Ascending aorta (tissue), 2 donors: Measurements from ENCODE around the gene MAML3. TPM values are rescaled to one million over a fixed set of nuclear protein-coding genes. Genes with fewer than 3 reads are reported as not detected.

Experiments used
- DNase-seq, 2 donors: peaks; one replicate each; pipeline ENCODE4 v3.0.0-alpha.2; 2019; ENCODE audit warnings: low spot score in 2 of 2
- H3K27ac ChIP-seq, 2 donors: fragments of 200-600 bp; sonication (generic); one replicate each; pipeline ENCODE4 v1.5.1; 2016 to 2017; ENCODE audit warnings: mild to moderate bottlenecking in 1 of 2
- H3K27me3 ChIP-seq: fragments of 200-600 bp; sonication (generic); one replicate; pipeline ENCODE4 v1.5.1; 2017
- H3K36me3 ChIP-seq, 2 donors: fragments of 200-600 bp; sonication (generic); one replicate each; pipeline ENCODE4 v1.5.1; 2016
- H3K4me1 ChIP-seq, 2 donors: fragments of 200-600 bp; sonication (generic); one replicate each; pipeline ENCODE4 v1.5.1; 2016 to 2017; ENCODE audit warnings: mild to moderate bottlenecking in 1 of 2
- H3K4me3 ChIP-seq, 2 donors: fragments of 200-600 bp; sonication (generic); one replicate each; pipeline ENCODE4 v1.5.1; 2016 to 2017; ENCODE audit warnings: mild to moderate bottlenecking in 1 of 2
- H3K9me3 ChIP-seq, 2 donors: fragments of 200-600 bp; sonication (generic); one replicate each; pipeline ENCODE4 v1.5.1; 2016
- intact Hi-C: fragments of 100-400 bp; cut with DNase I; formaldehyde crosslinking; loops from one replicate; pipeline ENCODE4 v1.15.1; 2023
- total RNA-seq: library from RNA; depleted of rRNA; stranded (reverse); fragments of >200 nt; gene quantifications from one replicate; pipeline ENCODE4 v1.1.0, GENCODE V29; 2016
- TF ChIP-seq, protein P1 (sequence below), 3 experiments: fragments of 200-600 bp in 2 of 3; fragments of 450-650 bp in 1 of 3; sonication (generic) in 2 of 3; IDR thresholded peaks; one replicate each; pipeline ENCODE4 v1.5.1; 2016 to 2019; ENCODE audit warnings: antibody characterized with exemption in 3 of 3, mild to moderate bottlenecking in 1 of 3, moderate library complexity in 1 of 3

The MAML3 gene
- total RNA-seq, 1 donor from 2014 or later, result 4.7 TPM

DNA sequence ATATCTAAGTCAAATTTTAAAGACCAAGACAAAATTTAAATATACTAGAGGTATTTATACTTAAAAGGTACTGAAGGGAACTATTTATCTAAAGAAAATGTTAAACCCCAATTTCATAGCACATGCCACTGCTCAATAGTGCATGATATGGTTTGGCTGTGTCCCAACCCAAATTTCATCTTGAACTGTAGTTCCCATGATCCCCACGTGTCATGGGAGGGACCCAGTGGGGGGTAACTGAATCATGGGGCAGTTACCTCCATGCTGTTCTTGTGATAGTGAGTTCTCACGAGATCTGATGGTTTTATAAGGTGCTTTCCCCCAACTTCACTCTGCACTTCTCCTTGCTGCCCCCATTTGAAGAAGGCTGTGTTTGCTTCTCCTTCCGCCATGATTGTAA lies 32.3 kb downstream of the MAML3 start:
- H3K27me3 ChIP-seq, result no peaks in the 10 kb centered on the region
- no peak overlapping the region for H3K4me3 ChIP-seq
- H3K36me3 ChIP-seq, result no peaks in the 10 kb centered on the region
- no peak for DNase-seq
- no peaks in the 10 kb centered on the region for H3K9me3 ChIP-seq
- H3K27ac ChIP-seq, result no peak overlapping the region
- no peaks in the 10 kb centered on the region for H3K4me1 ChIP-seq
- intact Hi-C loops, result no loop called here
- TF ChIP-seq, protein P1, sequence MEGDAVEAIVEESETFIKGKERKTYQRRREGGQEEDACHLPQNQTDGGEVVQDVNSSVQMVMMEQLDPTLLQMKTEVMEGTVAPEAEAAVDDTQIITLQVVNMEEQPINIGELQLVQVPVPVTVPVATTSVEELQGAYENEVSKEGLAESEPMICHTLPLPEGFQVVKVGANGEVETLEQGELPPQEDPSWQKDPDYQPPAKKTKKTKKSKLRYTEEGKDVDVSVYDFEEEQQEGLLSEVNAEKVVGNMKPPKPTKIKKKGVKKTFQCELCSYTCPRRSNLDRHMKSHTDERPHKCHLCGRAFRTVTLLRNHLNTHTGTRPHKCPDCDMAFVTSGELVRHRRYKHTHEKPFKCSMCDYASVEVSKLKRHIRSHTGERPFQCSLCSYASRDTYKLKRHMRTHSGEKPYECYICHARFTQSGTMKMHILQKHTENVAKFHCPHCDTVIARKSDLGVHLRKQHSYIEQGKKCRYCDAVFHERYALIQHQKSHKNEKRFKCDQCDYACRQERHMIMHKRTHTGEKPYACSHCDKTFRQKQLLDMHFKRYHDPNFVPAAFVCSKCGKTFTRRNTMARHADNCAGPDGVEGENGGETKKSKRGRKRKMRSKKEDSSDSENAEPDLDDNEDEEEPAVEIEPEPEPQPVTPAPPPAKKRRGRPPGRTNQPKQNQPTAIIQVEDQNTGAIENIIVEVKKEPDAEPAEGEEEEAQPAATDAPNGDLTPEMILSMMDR (IDR thresholded peaks at IDR 0.05), result no peak

DNA sequence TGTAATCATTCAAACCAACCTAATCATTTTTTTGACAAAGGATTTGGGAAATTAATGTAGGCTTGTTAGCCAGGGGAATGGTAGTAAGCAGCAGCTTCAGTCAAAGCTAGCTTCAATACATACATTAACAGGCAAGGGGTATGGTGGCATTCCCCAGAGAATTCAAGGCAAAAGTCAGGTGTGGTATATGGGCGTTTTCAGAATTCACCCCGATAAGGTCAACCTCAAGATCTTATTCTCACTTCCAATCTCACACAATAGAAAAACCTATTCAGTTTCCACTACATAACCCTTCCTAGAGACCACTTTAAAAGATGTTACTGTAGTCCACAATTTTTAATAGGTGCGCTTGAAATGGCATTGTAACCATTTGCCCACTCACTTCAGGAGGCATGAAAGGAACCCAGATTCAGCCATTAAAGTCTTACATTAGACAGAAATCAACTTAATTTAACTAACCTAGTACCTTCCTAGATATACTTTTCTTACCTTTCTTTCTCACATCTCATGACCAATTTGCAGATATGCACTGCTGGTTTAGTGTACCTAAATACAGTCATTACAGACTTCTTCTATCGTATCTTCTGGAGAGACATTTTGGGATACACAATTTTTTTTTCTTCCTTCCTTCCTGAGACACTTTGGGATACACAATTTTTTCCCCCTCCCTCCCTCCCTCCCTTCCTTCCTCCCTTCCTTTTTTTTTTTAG lies 34.9 kb downstream of the MAML3 start:
- Histone ChIP-seq H3K27ac (no peak overlapping the region), H3K9me3 (no peaks in the 10 kb centered on the region), H3K36me3 (no peaks in the 10 kb centered on the region), H3K4me3 (no peak overlapping the region), H3K27me3 (no peaks in the 10 kb centered on the region), H3K4me1 (no peaks in the 10 kb centered on the region)
- DNase-seq, result no peak
- intact Hi-C loops, result no loop called here
- TF ChIP-seq, protein P1 (IDR thresholded peaks at IDR 0.05), result no peak

DNA sequence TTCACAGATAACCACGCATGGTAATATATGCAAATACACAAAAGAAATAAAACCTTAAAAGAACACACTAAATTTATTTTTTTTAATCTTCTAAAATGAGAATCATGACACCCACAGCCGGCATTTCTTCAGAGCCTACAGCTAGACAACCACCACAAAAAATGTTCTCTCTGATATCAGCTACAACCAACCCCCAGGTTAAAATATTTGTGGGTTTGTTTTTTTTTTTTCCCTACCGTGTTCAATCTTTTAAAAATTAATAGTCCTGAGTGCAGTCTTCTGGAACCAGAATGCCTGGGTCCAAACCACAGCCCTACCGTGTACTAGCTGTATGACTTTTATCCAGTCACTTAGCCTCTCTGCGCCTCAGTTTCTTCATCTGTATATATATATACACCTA lies 36.0 kb downstream of the MAML3 start:
- DNase-seq, result no peak
- Histone ChIP-seq H3K4me1 (no peaks in the 10 kb centered on the region), H3K27ac (no peak overlapping the region), H3K27me3 (no peaks in the 10 kb centered on the region), H3K36me3 (no peaks in the 10 kb centered on the region), H3K4me3 (no peak overlapping the region), H3K9me3 (no peaks in the 10 kb centered on the region)
- intact Hi-C loops, result no loop called here
- TF ChIP-seq, protein P1 (IDR thresholded peaks at IDR 0.05), result no peak

DNA sequence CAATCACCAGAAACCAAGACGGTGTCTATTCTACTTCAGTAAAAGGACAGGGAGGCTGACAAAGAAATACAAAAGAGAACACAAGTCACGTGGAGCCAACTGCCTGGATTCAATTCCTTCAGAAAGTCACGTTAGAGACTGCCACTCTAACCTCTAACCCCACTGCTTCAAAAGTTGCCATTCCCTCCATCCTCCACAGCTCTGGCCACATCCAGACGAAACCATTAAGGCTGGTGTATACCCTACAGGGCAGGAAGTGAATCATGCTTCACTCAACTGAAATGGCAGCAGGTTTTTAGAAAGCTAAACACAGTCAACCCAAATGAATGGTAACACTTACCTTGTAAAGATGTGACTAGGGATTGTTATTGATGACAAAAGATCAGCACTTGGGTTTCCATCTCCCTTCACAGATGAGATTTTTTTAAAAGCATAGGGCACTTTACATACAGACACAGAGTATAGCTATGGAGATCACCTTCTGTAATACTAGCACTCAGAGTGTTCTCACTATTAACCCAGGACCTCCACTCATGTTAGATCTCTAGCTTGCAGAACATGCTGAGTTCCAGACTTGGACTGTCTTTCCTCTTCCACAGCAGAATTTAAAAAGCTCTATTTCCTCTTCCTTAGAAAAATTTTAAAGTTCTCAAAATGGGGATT lies 37.4 kb downstream of the MAML3 start:
- H3K27ac ChIP-seq, result no peak overlapping the region
- H3K36me3 ChIP-seq, result no peaks in the 10 kb centered on the region
- H3K4me3 ChIP-seq, result no peak overlapping the region
- H3K9me3 ChIP-seq, result no peaks in the 10 kb centered on the region
- TF ChIP-seq, protein P1 (IDR thresholded peaks at IDR 0.05), result no peak
- no peaks in the 10 kb centered on the region for H3K27me3 ChIP-seq
- no peaks in the 10 kb centered on the region for H3K4me1 ChIP-seq
- intact Hi-C loops, result no loop called here
- DNase-seq, result no peak

DNA sequence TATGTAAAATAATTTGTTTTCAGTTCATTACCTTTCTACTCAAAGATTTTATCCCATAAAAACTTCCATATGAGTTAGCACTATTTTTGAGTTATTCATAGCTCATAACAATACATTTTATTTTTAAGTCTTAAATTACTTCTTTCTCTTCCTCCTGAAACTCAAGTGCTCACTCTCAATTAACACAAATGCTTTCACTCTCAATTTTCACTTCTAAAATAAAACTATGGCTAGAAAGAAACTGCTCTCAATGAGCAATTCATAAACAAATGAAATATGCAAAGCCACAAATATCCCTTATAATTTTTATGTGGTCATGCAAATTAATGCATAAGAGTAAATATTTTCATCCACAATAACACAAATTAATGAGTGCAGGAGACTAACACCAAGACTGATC lies 38.8 kb downstream of the MAML3 start:
- TF ChIP-seq, protein P1 (IDR thresholded peaks at IDR 0.05), result no peak
- Histone ChIP-seq H3K4me1 (no peaks in the 10 kb centered on the region), H3K36me3 (no peaks in the 10 kb centered on the region), H3K27me3 (no peaks in the 10 kb centered on the region), H3K4me3 (no peak overlapping the region), H3K9me3 (no peaks in the 10 kb centered on the region), H3K27ac (no peak overlapping the region)
- DNase-seq, result no peak
- intact Hi-C loops, result no loop called here
